Endothelial cell (in vitro differentiated cells): ENCODE results near the gene SLC6A19. TPM values are rescaled to one million over a fixed set of nuclear protein-coding genes. Genes with fewer than 3 reads are reported as not detected.
A peak's percentile ranks its signal among the peaks of the same experiment; 100 is the strongest.

Experiments used
- DNase-seq: peaks from one replicate; pipeline ENCODE4 v3.0.0; 2021; ENCODE audit warnings: low spot score
- H3K27ac Mint-ChIP-seq: one replicate; pipeline ENCODE4 v1.8.0; 2021; ENCODE audit warnings: mixed read lengths, inconsistent platforms; ENCODE audit not compliant: unreplicated experiment
- H3K27me3 Mint-ChIP-seq: one replicate; pipeline ENCODE4 v1.8.0; 2021; ENCODE audit warnings: mild to moderate bottlenecking, moderate library complexity, mixed read lengths, inconsistent platforms; ENCODE audit not compliant: unreplicated experiment
- H3K36me3 Mint-ChIP-seq: one replicate; pipeline ENCODE4 v1.8.0; 2021; ENCODE audit warnings: mild to moderate bottlenecking, low read depth, mixed read lengths, inconsistent platforms; ENCODE audit not compliant: unreplicated experiment
- H3K4me1 Mint-ChIP-seq: one replicate; pipeline ENCODE4 v1.8.0; 2021; ENCODE audit warnings: mild to moderate bottlenecking, mixed read lengths, inconsistent platforms; ENCODE audit not compliant: unreplicated experiment
- H3K4me3 Mint-ChIP-seq: one replicate; pipeline ENCODE4 v1.8.0; 2021; ENCODE audit warnings: mild to moderate bottlenecking, mixed read lengths, inconsistent platforms; ENCODE audit not compliant: unreplicated experiment
- H3K9me3 Mint-ChIP-seq: one replicate; pipeline ENCODE4 v1.8.0; 2021; ENCODE audit warnings: mixed read lengths, inconsistent platforms; ENCODE audit not compliant: unreplicated experiment
- total RNA-seq: library from RNA; stranded (reverse); fragmentation: NEBNext Ultra II Directional; extraction: Animal tissue kit (Norgen Biotek cat#: 25700); gene quantifications from one replicate; pipeline ENCODE4 v1.2.1, GENCODE V29; 2021; ENCODE audit not compliant: unreplicated experiment
- TF ChIP-seq, protein P1 (sequence below): fragments of 200-600 bp; sonication (generic); IDR thresholded peaks from one replicate; pipeline ENCODE4 v1.5.0; 2021; ENCODE audit warnings: antibody characterized with exemption; ENCODE audit not compliant: unreplicated experiment

Gene SLC6A19
- total RNA-seq, 1 donor from 2014 or later, result not detected

- Mint-ChIP-seq H3K36me3 (no peaks in the 10 kb centered on the region), H3K4me3 (no peak overlapping the region), H3K27ac (no peak overlapping the region)
Observed at GRCh38 chr5:1185629-1186350, 15.6 kb upstream of the SLC6A19 start.

GRCh38 chr5:1186351-1187233, 14.8 kb upstream of the SLC6A19 start:
- Mint-ChIP-seq H3K9me3 (no peaks in the 10 kb centered on the region), H3K4me1 (no peaks in the 10 kb centered on the region), H3K27ac (no peak overlapping the region), H3K27me3 (peaks cover 5% of the 10 kb centered on the region), H3K36me3 (no peaks in the 10 kb centered on the region), H3K4me3 (no peak overlapping the region)
- TF ChIP-seq, protein P1, sequence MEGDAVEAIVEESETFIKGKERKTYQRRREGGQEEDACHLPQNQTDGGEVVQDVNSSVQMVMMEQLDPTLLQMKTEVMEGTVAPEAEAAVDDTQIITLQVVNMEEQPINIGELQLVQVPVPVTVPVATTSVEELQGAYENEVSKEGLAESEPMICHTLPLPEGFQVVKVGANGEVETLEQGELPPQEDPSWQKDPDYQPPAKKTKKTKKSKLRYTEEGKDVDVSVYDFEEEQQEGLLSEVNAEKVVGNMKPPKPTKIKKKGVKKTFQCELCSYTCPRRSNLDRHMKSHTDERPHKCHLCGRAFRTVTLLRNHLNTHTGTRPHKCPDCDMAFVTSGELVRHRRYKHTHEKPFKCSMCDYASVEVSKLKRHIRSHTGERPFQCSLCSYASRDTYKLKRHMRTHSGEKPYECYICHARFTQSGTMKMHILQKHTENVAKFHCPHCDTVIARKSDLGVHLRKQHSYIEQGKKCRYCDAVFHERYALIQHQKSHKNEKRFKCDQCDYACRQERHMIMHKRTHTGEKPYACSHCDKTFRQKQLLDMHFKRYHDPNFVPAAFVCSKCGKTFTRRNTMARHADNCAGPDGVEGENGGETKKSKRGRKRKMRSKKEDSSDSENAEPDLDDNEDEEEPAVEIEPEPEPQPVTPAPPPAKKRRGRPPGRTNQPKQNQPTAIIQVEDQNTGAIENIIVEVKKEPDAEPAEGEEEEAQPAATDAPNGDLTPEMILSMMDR, result no peak
- DNase-seq, result no peak

More at GRCh38 chr5:1185629-1186350, 15.6 kb upstream of the SLC6A19 start:
- H3K27me3 Mint-ChIP-seq, result peaks cover 4% of the 10 kb centered on the region
- H3K4me1 Mint-ChIP-seq, result no peaks in the 10 kb centered on the region
- TF ChIP-seq, protein P1, result no peak
- no peaks in the 10 kb centered on the region for H3K9me3 Mint-ChIP-seq
- DNase-seq, result no peak

DNA sequence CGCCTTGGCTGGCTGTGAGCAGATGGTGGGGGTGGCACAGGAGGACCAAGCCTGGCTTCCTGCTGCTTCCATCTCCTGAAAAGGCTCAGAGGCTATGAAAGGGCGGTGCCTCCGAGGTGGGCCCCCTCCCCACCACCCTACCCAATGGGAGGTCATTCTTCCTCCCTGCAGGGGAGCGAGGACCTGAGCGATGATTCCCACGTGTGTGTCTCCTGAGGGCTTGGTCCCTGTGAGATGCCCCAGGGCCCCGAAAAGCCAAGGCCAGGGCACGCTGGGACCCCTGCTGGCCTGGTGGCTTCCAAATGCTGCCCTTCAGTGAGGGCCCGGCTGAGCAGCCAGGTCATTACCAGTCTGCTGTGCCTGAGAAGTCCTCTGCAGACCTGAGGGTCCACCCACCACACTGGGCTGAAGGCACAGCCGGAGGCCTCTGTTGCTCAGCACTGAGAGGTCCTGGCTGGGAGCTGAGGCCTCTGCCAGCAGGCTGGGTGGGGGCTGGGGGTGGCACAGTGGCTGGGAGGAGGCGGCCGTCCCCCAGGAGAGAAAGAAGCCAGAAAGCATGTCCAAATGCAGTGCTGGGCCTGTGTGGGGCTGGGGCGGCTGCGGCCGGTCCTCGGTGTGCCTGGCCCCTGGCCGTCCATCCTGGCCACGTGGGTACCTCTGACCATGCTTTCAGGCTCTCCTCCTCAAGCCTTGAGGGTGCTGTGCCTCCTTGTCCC, 14.0 kb upstream of the SLC6A19 start:
- Mint-ChIP-seq H3K4me3 (no peak overlapping the region), H3K4me1 (no peaks in the 10 kb centered on the region), H3K27me3 (peaks cover 5% of the 10 kb centered on the region), H3K36me3 (no peaks in the 10 kb centered on the region), H3K27ac (no peak overlapping the region), H3K9me3 (no peaks in the 10 kb centered on the region)
- no peak for DNase-seq
- TF ChIP-seq, protein P1, result no peak

- no peak overlapping the region for H3K27ac Mint-ChIP-seq
- H3K4me1 Mint-ChIP-seq, result no peaks in the 10 kb centered on the region
- no peaks in the 10 kb centered on the region for H3K9me3 Mint-ChIP-seq
- no peaks in the 10 kb centered on the region for H3K36me3 Mint-ChIP-seq
- peaks cover 5% of the 10 kb centered on the region for H3K27me3 Mint-ChIP-seq
- H3K4me3 Mint-ChIP-seq, result peak overlapping the region; percentile 28
- DNase-seq, result no peak
- TF ChIP-seq, protein P1, result no peak
Observed at GRCh38 chr5:1187950-1188334, 13.5 kb upstream of the SLC6A19 start.
